Stimulated activated CD8-positive, alpha-beta memory T cell treated with anti-CD3 and anti-CD28 coated beads, Interleukin-4, amount 100 ng/mL, for 48 hours (primary cell): ENCODE measurements around the gene ZSWIM9.

ENCODE experiments used
- DNase-seq: peaks from one replicate; pipeline ENCODE4 v3.0.0-alpha.2; 2020

The ZSWIM9 gene

GRCh38 chr19:48169939-48170803 lies at the start of gene ZSWIM9, which contains the start of gene LIG1:
Gene ZSWIM9, plus strand, starts transcription at chr19:48170680. Its CDS starts 1,123 bp downstream, at chr19:48171803.
Gene LIG1, minus strand, starts transcription at chr19:48170344. Its CDS starts 4,778 bp downstream, at chr19:48165566.
- peak; percentile 92 for DNase-seq

GRCh38 chr19:48121066-48121465 lies 49.4 kb upstream of the ZSWIM9 start:
- no peak for DNase-seq

- DNase-seq, result no peak
Observed at GRCh38 chr19:48121909-48122371, 48.5 kb upstream of the ZSWIM9 start.

GRCh38 chr19:48122421-48122820 lies 48.1 kb upstream of the ZSWIM9 start:
- DNase-seq, result no peak

GRCh38 chr19:48123907-48124651 lies 46.4 kb upstream of the ZSWIM9 start:
- DNase-seq, result peak; percentile 75

- DNase-seq, result no peak
Observed at GRCh38 chr19:48127561-48127960, 42.9 kb upstream of the ZSWIM9 start.

- DNase-seq, result no peak
Observed at GRCh38 chr19:48133094-48133493, 37.4 kb upstream of the ZSWIM9 start.

GRCh38 chr19:48135411-48135810 lies 35.1 kb upstream of the ZSWIM9 start:
- DNase-seq, result peak; percentile 61

GRCh38 chr19:48136547-48136946 lies 33.9 kb upstream of the ZSWIM9 start:
- no peak for DNase-seq

- DNase-seq, result no peak
Observed at GRCh38 chr19:48137411-48137810, 33.1 kb upstream of the ZSWIM9 start.

- DNase-seq, result no peak
Observed at GRCh38 chr19:48139053-48139452, 31.4 kb upstream of the ZSWIM9 start.

GRCh38 chr19:48147597-48148175 lies 22.8 kb upstream of the ZSWIM9 start:
- no peak for DNase-seq

GRCh38 chr19:48148576-48148975 lies 21.9 kb upstream of the ZSWIM9 start:
- DNase-seq, result no peak

- DNase-seq, result no peak
Observed at GRCh38 chr19:48149430-48149829, 21.1 kb upstream of the ZSWIM9 start.

- peak; percentile 82 for DNase-seq
Observed at GRCh38 chr19:48152551-48152950, 17.9 kb upstream of the ZSWIM9 start.

GRCh38 chr19:48154003-48154402 lies 16.5 kb upstream of the ZSWIM9 start:
- no peak for DNase-seq

- no peak for DNase-seq
Observed at GRCh38 chr19:48158210-48158790, 12.2 kb upstream of the ZSWIM9 start.

GRCh38 chr19:48168689-48169088 lies 1.8 kb upstream of the ZSWIM9 start:
- no peak for DNase-seq

- DNase-seq, result peak; percentile 96
Observed at GRCh38 chr19:48169578-48169938, 922 bp upstream of the ZSWIM9 start.

GRCh38 chr19:48170817-48171347 lies 402 bp downstream of the ZSWIM9 start:
- DNase-seq, result no peak

- DNase-seq, result no peak
Observed at GRCh38 chr19:48171710-48172109, 1.2 kb downstream of the ZSWIM9 start.

- no peak for DNase-seq
Observed at GRCh38 chr19:48174445-48175030, 4.1 kb downstream of the ZSWIM9 start.
